ENCODE data around the gene SLC25A39. TPM values are rescaled to one million over a fixed set of nuclear protein-coding genes. Genes with fewer than 3 reads are reported as not detected.

The SLC25A39 gene
- total and polyA plus RNA-seq, 2 of the 13 experiments (the other 11 are each of a cell fraction or from before 2014, with no cell fraction given), result 144 to 151 TPM

- TF ChIP-seq ZNF605 (CRISPR knock-in tag; IDR thresholded peaks at IDR 0.05) (peak; percentile 65; the same call in 1 of the 2 replicates), ONECUT2 (CRISPR knock-in tag; IDR thresholded peaks at IDR 0.05) (no peak), SMC3 (IDR thresholded peaks at IDR 0.05; ENCODE audit: low read length) (no peak), DMTF1 (CRISPR knock-in tag; IDR thresholded peaks at IDR 0.05) (no peak), HMGXB4 (CRISPR knock-in tag; IDR thresholded peaks at IDR 0.05; ENCODE audit: borderline replicate concordance in 1 of 2, low read depth in 1 of 2) (peak in 1 of 2 experiments; percentile 69; a peak in 3 of 4 replicates), TAF1 (CRISPR knock-in tag; IDR thresholded peaks at IDR 0.05) (peak; percentile 98), ZNF556 (CRISPR knock-in tag; IDR thresholded peaks at IDR 0.05; ENCODE audit: borderline replicate concordance) (no peak; the same call in 1 of the 2 replicates), SNAPC4 (CRISPR knock-in tag; IDR thresholded peaks at IDR 0.05) (peak; percentile 87; the same call in 1 of the 2 replicates), SMAD3 (CRISPR knock-in tag; IDR thresholded peaks at IDR 0.05) (peak; percentile 87; the same call in 1 of the 2 replicates), ZNF441 (CRISPR knock-in tag; IDR thresholded peaks at IDR 0.05; ENCODE audit: borderline replicate concordance) (peak; percentile 68), ZFAT (CRISPR knock-in tag; conservative IDR thresholded peaks at IDR 0.05) (no peak), ZNF414 (CRISPR knock-in tag; IDR thresholded peaks at IDR 0.05) (0 out of 2 replicates have a peak, but pooled peaks have one; percentile 8), ZNF18 (CRISPR knock-in tag; IDR thresholded peaks at IDR 0.05; ENCODE audit: insufficient replicate concordance) (peak; percentile 56), NR2F6 (IDR thresholded peaks at IDR 0.05) (no peak), NR2F6 (CRISPR knock-in tag; IDR thresholded peaks at IDR 0.05) (peak; percentile 61; the same call in 1 of the 2 replicates), HNF1B (CRISPR knock-in tag; IDR thresholded peaks at IDR 0.05) (peak; percentile 66; the same call in 1 of the 2 replicates)
Measured at GRCh38 chr17:44344939-44345453, 20.4 kb upstream of the SLC25A39 start, which contains the start of gene GRN (continued).
